Activated CD8-positive, alpha-beta T cell treated with anti-CD3 and anti-CD28 coated beads for 36 hours (primary cell): ENCODE results near the gene ADGRL2. TPM values are rescaled to one million over a fixed set of nuclear protein-coding genes. Genes with fewer than 3 reads are reported as not detected.

Source experiments
- ATAC-seq: fragments of 200-7000 bp; cut with Tn5 transposase; one replicate; pipeline ENCODE4 v1.10.0; 2021; ENCODE audit warnings: mild to moderate bottlenecking, moderate library complexity
- CTCF ChIA-PET: fragments of 350-600 bp; sonication (Branson Sonifier 250); formaldehyde crosslinking; loops from one replicate; lab custom pipeline; 2021; ENCODE audit warnings: antibody characterized with exemption; lab: Charles Lee
- POLR2A ChIA-PET: fragments of 350-600 bp; sonication (Branson Sonifier 250); formaldehyde crosslinking; loops from one replicate; lab custom pipeline; 2021; ENCODE audit warnings: antibody characterized with exemption; lab: Charles Lee
- DNase-seq: peaks from one replicate; pipeline ENCODE4 v3.0.0-alpha.2; 2020
- H3K27ac Mint-ChIP-seq: one replicate; pipeline ENCODE4 v1.8.0; 2021; ENCODE audit warnings: mild to moderate bottlenecking, mixed read lengths
- H3K27me3 Mint-ChIP-seq: one replicate; pipeline ENCODE4 v1.8.0; 2021; ENCODE audit warnings: mixed read lengths
- H3K36me3 Mint-ChIP-seq: one replicate; pipeline ENCODE4 v1.8.0; 2021; ENCODE audit warnings: low read depth, mixed read lengths
- H3K4me1 Mint-ChIP-seq: one replicate; pipeline ENCODE4 v1.8.0; 2021; ENCODE audit warnings: low read depth, mixed read lengths
- H3K4me3 Mint-ChIP-seq: one replicate; pipeline ENCODE4 v1.8.0; 2021; ENCODE audit warnings: mild to moderate bottlenecking, moderate library complexity, mixed read lengths
- H3K9me3 Mint-ChIP-seq: one replicate; pipeline ENCODE4 v1.8.0; 2021; ENCODE audit warnings: mixed read lengths
- intact Hi-C: fragments of 100-400 bp; cut with micrococcal nuclease; formaldehyde crosslinking; loops from one replicate; pipeline ENCODE4 v1.10.0; 2022
- total RNA-seq, 2 experiments: library from RNA; stranded (reverse); gene quantifications; one replicate each; pipeline ENCODE4 v1.2.3, GENCODE V29; 2021
- TF ChIP-seq, protein P1 (sequence below): fragments of 200-600 bp; IDR thresholded peaks from one replicate; pipeline ENCODE4 v1.8.0; 2022; ENCODE audit warnings: antibody characterized with exemption, mild to moderate bottlenecking

Gene ADGRL2
- total RNA-seq, 2 experiments from 2014 or later, result not detected

DNA sequence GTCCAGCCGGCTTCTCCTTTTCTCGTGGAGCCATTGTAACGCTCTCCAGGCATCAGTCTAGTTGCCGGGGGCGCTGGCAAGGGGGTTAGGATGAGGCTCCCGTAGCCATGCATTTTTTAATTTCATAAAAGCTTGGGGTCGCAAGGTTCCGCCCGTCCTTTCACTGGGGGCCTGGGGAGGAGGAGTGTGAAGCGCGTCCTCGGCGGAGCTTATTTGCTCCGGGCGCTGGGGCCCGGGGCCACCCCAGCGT, 1.6 kb downstream of the ADGRL2 start:
- H3K4me3 Mint-ChIP-seq, result no peak overlapping the region
- TF ChIP-seq, protein P1, sequence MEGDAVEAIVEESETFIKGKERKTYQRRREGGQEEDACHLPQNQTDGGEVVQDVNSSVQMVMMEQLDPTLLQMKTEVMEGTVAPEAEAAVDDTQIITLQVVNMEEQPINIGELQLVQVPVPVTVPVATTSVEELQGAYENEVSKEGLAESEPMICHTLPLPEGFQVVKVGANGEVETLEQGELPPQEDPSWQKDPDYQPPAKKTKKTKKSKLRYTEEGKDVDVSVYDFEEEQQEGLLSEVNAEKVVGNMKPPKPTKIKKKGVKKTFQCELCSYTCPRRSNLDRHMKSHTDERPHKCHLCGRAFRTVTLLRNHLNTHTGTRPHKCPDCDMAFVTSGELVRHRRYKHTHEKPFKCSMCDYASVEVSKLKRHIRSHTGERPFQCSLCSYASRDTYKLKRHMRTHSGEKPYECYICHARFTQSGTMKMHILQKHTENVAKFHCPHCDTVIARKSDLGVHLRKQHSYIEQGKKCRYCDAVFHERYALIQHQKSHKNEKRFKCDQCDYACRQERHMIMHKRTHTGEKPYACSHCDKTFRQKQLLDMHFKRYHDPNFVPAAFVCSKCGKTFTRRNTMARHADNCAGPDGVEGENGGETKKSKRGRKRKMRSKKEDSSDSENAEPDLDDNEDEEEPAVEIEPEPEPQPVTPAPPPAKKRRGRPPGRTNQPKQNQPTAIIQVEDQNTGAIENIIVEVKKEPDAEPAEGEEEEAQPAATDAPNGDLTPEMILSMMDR, result no peak
- H3K9me3 Mint-ChIP-seq, result no peaks in the 10 kb centered on the region
- POLR2A ChIA-PET, result no interaction called here
- DNase-seq, result no peak
- intact Hi-C loops, result loop anchor here (10.0 kb wide), 1 partner anchor 58 kb away; no protein-coding TSS in a partner anchor
- no peak for ATAC-seq
- H3K4me1 Mint-ChIP-seq, result peaks cover 3% of the 10 kb centered on the region
- H3K36me3 Mint-ChIP-seq, result no peaks in the 10 kb centered on the region
- CTCF ChIA-PET, result no interaction called here
- peaks cover 41% of the 10 kb centered on the region for H3K27me3 Mint-ChIP-seq
- H3K27ac Mint-ChIP-seq, result no peak overlapping the region

DNA sequence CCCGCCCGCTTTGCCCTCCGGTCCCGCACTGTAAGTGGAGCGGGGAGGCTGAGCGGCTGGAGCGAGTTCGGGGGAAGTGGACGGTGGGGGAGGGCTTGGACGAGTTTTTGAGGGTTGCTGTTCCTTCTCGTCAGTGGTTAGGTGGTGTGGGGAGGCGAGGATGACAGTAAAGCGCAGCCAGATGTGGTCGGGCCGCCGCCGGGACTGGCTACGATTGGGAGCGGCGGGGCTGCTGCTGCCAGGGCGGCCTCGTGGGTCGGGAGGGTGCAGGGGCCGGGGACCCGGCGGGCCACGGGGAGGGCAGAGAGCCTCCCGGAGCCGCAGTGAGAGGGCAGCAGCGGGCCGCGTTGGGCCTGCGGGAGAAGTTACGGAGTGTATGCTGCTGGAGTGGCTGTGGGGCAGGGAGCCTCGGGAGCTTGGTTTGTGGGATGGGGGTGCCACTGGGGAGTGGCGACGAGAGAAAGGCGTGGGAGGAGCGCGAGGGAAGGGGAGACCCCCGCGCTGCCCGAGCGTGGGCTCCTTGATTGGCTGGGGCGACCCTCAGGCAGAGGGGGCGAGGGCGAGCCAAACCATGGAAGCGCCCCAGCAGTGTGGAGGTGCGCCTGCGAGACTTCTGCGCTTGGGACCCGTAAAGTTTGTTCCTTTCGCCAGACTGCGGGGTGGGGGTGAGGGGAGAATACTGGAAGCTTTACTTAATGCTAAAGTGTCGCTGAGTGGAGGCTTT, 2.1 kb downstream of the ADGRL2 start:
- H3K9me3 Mint-ChIP-seq, result no peaks in the 10 kb centered on the region
- peaks cover 41% of the 10 kb centered on the region for H3K27me3 Mint-ChIP-seq
- no peaks in the 10 kb centered on the region for H3K36me3 Mint-ChIP-seq
- H3K4me3 Mint-ChIP-seq, result no peak overlapping the region
- TF ChIP-seq, protein P1, result no peak
- ChIA-PET POLR2A (no interaction called here), CTCF (no interaction called here)
- ATAC-seq (no peak), DNase-seq (no peak)
- intact Hi-C loops, result loop anchor here (10.0 kb wide), 1 partner anchor 58 kb away; no protein-coding TSS in a partner anchor
- H3K4me1 Mint-ChIP-seq, result peaks cover 3% of the 10 kb centered on the region
- H3K27ac Mint-ChIP-seq, result no peak overlapping the region

DNA sequence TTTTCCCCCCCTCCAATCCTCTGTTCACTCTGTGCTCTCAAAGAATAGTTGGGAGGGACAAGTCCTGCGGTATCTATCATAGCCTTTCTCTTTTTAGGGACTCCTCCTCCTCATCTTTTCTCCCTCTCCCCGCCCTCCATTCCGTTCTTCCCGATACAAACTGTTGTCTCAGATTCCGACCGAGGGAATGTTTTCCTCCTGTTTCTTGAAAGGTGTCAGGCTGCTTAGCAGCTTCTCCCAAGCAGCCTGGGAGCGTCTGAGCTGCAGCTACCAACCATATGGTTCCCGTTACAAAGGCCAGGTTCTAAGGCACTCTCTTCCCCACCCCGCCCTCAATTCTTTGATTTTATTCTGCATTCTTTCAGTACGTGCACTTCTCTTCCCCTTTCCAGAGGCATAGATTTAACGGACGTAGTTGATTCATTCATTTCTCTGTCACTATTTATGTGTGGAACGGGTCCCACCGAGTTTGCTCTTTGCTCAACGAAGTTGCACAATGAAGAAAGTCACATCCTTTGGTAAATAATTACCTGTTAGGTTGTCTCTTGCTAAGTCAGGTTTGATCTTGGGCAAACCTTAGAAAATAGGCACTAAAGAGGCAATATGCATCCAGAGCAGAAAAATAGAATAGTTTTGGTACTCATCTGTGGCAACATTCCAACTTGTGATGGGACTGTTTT, 2.8 kb downstream of the ADGRL2 start:
- no peak for ATAC-seq
- peaks cover 3% of the 10 kb centered on the region for H3K4me1 Mint-ChIP-seq
- no peak for DNase-seq
- H3K4me3 Mint-ChIP-seq, result no peak overlapping the region
- TF ChIP-seq, protein P1, result no peak
- intact Hi-C loops, result loop anchor here (10.0 kb wide), 1 partner anchor 59 kb away; no protein-coding TSS in a partner anchor
- no peaks in the 10 kb centered on the region for H3K9me3 Mint-ChIP-seq
- H3K27ac Mint-ChIP-seq, result no peak overlapping the region
- POLR2A ChIA-PET, result no interaction called here
- no peaks in the 10 kb centered on the region for H3K36me3 Mint-ChIP-seq
- CTCF ChIA-PET, result no interaction called here
- H3K27me3 Mint-ChIP-seq, result peaks cover 39% of the 10 kb centered on the region

DNA sequence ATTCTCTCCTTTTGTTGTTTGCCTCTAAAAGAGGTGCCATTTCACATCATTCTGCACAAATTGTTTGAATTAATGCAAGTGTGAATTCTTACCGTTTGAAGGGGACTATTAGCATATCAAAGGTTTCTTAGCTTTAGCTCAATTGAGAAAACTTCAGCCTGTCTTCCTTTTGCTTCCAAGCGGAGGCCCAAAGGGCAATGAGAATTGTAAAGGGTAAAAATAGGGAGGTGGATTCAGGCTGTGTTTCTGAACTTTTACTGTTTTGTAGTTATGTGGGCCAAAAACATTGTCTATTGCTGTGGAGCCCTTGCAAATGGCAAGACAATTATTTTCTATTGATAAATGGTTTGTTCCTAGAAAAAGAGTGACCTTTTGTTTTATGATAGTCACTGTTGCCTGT, 3.6 kb downstream of the ADGRL2 start:
- peaks cover 36% of the 10 kb centered on the region for H3K27me3 Mint-ChIP-seq
- H3K9me3 Mint-ChIP-seq, result no peaks in the 10 kb centered on the region
- intact Hi-C loops, result loop anchor here (10.0 kb wide), 1 partner anchor 60 kb away; no protein-coding TSS in a partner anchor
- ChIA-PET CTCF (no interaction called here), POLR2A (no interaction called here)
- ATAC-seq (no peak), DNase-seq (no peak)
- no peak overlapping the region for H3K27ac Mint-ChIP-seq
- peaks cover 3% of the 10 kb centered on the region for H3K4me1 Mint-ChIP-seq
- no peaks in the 10 kb centered on the region for H3K36me3 Mint-ChIP-seq
- TF ChIP-seq, protein P1, result no peak
- H3K4me3 Mint-ChIP-seq, result no peak overlapping the region
